Bronchial epithelial cell (primary cell): Measurements from ENCODE around the gene USP40. TPM values are rescaled to one million over a fixed set of nuclear protein-coding genes. Genes with fewer than 3 reads are reported as not detected.

Experiments
- DNase-seq: peaks from one replicate; pipeline ENCODE4 v3.0.0-alpha.2; 2010; ENCODE audit warnings: low read depth
- FAIRE-seq: peaks from 2 replicates; lab custom pipeline; 2011; peaks lifted over from hg19 to GRCh38; lab: Jason Lieb, UNC
- H3K27me3 ChIP-seq: 2 replicates; pipeline ENCODE4 v1.5.1; 2011; ENCODE audit warnings: low read length; ENCODE audit not compliant: control insufficient read depth, insufficient read depth
- H3K36me3 ChIP-seq: 2 replicates; pipeline ENCODE4 v1.5.1; 2011; ENCODE audit warnings: low read length; ENCODE audit not compliant: control insufficient read depth, insufficient read depth
- H3K4me3 ChIP-seq: 2 replicates; pipeline ENCODE4 v1.5.1; 2011; ENCODE audit warnings: mild to moderate bottlenecking, low read depth, low read length, control low read depth
- CTCF ChIP-seq: IDR thresholded peaks from 2 replicates; pipeline ENCODE4 v1.5.1; 2011; ENCODE audit warnings: mild to moderate bottlenecking, moderate library complexity, low read length, control low read depth, inconsistent platforms; ENCODE audit not compliant: insufficient read depth, severe bottlenecking
- total RNA-seq: library from RNA; depleted of rRNA; stranded (reverse); fragments of >200 nt; gene quantifications from 2 replicates; pipeline ENCODE4 v1.2.1, GENCODE V29; 2014

Gene USP40
- total RNA-seq, 1 donor from 2014 or later, result 21.1 TPM

- no peak overlapping the region for H3K4me3 ChIP-seq
- H3K27me3 ChIP-seq, result no peaks in the 10 kb centered on the region
- DNase-seq, result no peak
- no peak for FAIRE-seq
- H3K36me3 ChIP-seq, result peaks cover 7% of the 10 kb centered on the region
- no peak for TF ChIP-seq CTCF
Observed at GRCh38 chr2:233456934-233457333, 109.6 kb downstream of the USP40 start.

- H3K4me3 ChIP-seq, result no peak overlapping the region
- FAIRE-seq, result no peak
Observed at GRCh38 chr2:233456111-233456510, 110.5 kb downstream of the USP40 start.

GRCh38 chr2:233455491-233455890, 111.1 kb downstream of the USP40 start:
- Histone ChIP-seq H3K27me3 (no peaks in the 10 kb centered on the region), H3K36me3 (peaks cover 10% of the 10 kb centered on the region)

More at GRCh38 chr2:233456111-233456510, 110.5 kb downstream of the USP40 start:
- no peaks in the 10 kb centered on the region for H3K27me3 ChIP-seq
- no peak for TF ChIP-seq CTCF
- no peak for DNase-seq
- peaks cover 7% of the 10 kb centered on the region for H3K36me3 ChIP-seq

GRCh38 chr2:233455006-233455405, 111.6 kb downstream of the USP40 start:
- no peak for TF ChIP-seq CTCF
- Histone ChIP-seq H3K27me3 (no peaks in the 10 kb centered on the region), H3K36me3 (peaks cover 13% of the 10 kb centered on the region), H3K4me3 (no peak overlapping the region)
- FAIRE-seq (no peak), DNase-seq (no peak)

More at GRCh38 chr2:233455491-233455890, 111.1 kb downstream of the USP40 start:
- DNase-seq (no peak), FAIRE-seq (no peak)
- TF ChIP-seq CTCF, result no peak
- no peak overlapping the region for H3K4me3 ChIP-seq

- Histone ChIP-seq H3K27me3 (no peaks in the 10 kb centered on the region), H3K4me3 (no peak overlapping the region), H3K36me3 (peaks cover 17% of the 10 kb centered on the region)
- no peak for TF ChIP-seq CTCF
- FAIRE-seq, result no peak
- DNase-seq, result no peak
Observed at GRCh38 chr2:233453916-233454315, 112.7 kb downstream of the USP40 start.

GRCh38 chr2:233453111-233453915, 113.3 kb downstream of the USP40 start:
- Histone ChIP-seq H3K27me3 (no peaks in the 10 kb centered on the region), H3K4me3 (no peak overlapping the region), H3K36me3 (peaks cover 17% of the 10 kb centered on the region)
- no peak for TF ChIP-seq CTCF
- no peak for DNase-seq
- FAIRE-seq, result no peak
